Mesenchymal stem cell (in vitro differentiated cells and primary cell): Measurements from ENCODE around the gene IL27RA.

Experiments
- DNase-seq: peaks from one replicate; pipeline ENCODE4 v3.0.0-alpha.2; 2013
- H2AFZ ChIP-seq: one replicate; pipeline ENCODE4 v1.6.1; 2013; ENCODE audit warnings: low read depth, mild to moderate bottlenecking, control low read depth, inconsistent platforms, low read length, moderate library complexity
- H2AK5ac ChIP-seq: 2 replicates; pipeline ENCODE4 v1.6.1; 2013; ENCODE audit warnings: low read length, moderate library complexity, mild to moderate bottlenecking, inconsistent platforms; ENCODE audit not compliant: severe bottlenecking
- H2BK120ac ChIP-seq: one replicate; pipeline ENCODE4 v1.6.1; 2013; ENCODE audit warnings: low read depth, mild to moderate bottlenecking, inconsistent platforms, low read length, moderate library complexity
- H2BK12ac ChIP-seq, 2 experiments: one replicate each; pipeline ENCODE4 v1.6.1; 2013; ENCODE audit warnings: inconsistent platforms in 2 of 2, low read length in 2 of 2, mild to moderate bottlenecking in 2 of 2, moderate library complexity in 2 of 2, control low read depth in 1 of 2
- H2BK15ac ChIP-seq: one replicate; pipeline ENCODE4 v1.6.1; 2013; ENCODE audit warnings: mild to moderate bottlenecking, low read depth, inconsistent platforms; ENCODE audit not compliant: poor library complexity, severe bottlenecking
- H2BK5ac ChIP-seq: 2 replicates; pipeline ENCODE4 v1.6.1; 2013; ENCODE audit warnings: low read depth, mild to moderate bottlenecking, low read length, control low read depth, inconsistent platforms; ENCODE audit not compliant: poor library complexity, severe bottlenecking
- H3K14ac ChIP-seq, 2 experiments: one replicate each; pipeline ENCODE4 v1.6.1; 2013; ENCODE audit warnings: inconsistent platforms in 2 of 2, low read length in 2 of 2, control low read depth in 1 of 2, mild to moderate bottlenecking in 1 of 2, moderate library complexity in 1 of 2
- H3K18ac ChIP-seq, 2 experiments: one replicate each; pipeline ENCODE4 v1.6.1; 2013; ENCODE audit warnings: inconsistent platforms in 2 of 2, low read length in 2 of 2, control low read depth in 1 of 2, low read depth in 1 of 2, mild to moderate bottlenecking in 1 of 2
- H3K23ac ChIP-seq, 2 experiments: one replicate each; pipeline ENCODE4 v1.6.1; 2013; ENCODE audit warnings: inconsistent platforms in 2 of 2, low read length in 2 of 2, mild to moderate bottlenecking in 2 of 2, moderate library complexity in 2 of 2, control low read depth in 1 of 2
- H3K27ac ChIP-seq: 2 replicates; pipeline ENCODE4 v1.5.1; 2013; ENCODE audit warnings: mild to moderate bottlenecking, moderate library complexity, low read length, control low read depth, inconsistent platforms; ENCODE audit not compliant: poor library complexity, severe bottlenecking
- H3K27me3 ChIP-seq, 2 experiments: 2 replicates each; pipeline versions ENCODE4 v1.6.1 to v1.7.0; 2013; ENCODE audit warnings: low read length in 2 of 2, mild to moderate bottlenecking in 2 of 2, moderate library complexity in 2 of 2, control low read depth in 1 of 2, inconsistent platforms in 1 of 2; ENCODE audit not compliant: control insufficient read depth in 1 of 2, insufficient read depth in 1 of 2
- H3K36me3 ChIP-seq, 2 experiments: 2 replicates each; pipeline versions ENCODE4 v1.6.1 to v1.7.0; 2013; ENCODE audit warnings: low read length in 2 of 2, control low read depth in 1 of 2, inconsistent platforms in 1 of 2, low read depth in 1 of 2, mild to moderate bottlenecking in 1 of 2; ENCODE audit not compliant: insufficient read depth in 2 of 2, control insufficient read depth in 1 of 2
- H3K4ac ChIP-seq, 2 experiments: one replicate each; pipeline ENCODE4 v1.6.1; 2013; ENCODE audit warnings: inconsistent platforms in 2 of 2, low read length in 2 of 2, mild to moderate bottlenecking in 2 of 2, moderate library complexity in 2 of 2, control low read depth in 1 of 2, low read depth in 1 of 2
- H3K4me1 ChIP-seq: 2 replicates; pipeline ENCODE4 v1.6.1; 2013; ENCODE audit warnings: low read depth, low read length, control low read depth; ENCODE audit not compliant: control insufficient read depth, insufficient read depth
- H3K4me2 ChIP-seq: 2 replicates; pipeline ENCODE4 v1.6.1; 2013; ENCODE audit warnings: low read length, mild to moderate bottlenecking, inconsistent platforms; ENCODE audit not compliant: poor library complexity, severe bottlenecking
- H3K4me3 ChIP-seq, 2 experiments: 2 replicates each; pipeline versions ENCODE4 v1.5.1 to v1.7.0; 2013; ENCODE audit warnings: low read length in 2 of 2, mild to moderate bottlenecking in 2 of 2, control low read depth in 1 of 2, low read depth in 1 of 2; ENCODE audit not compliant: insufficient read depth in 1 of 2
- H3K79me1 ChIP-seq: replicated peaks from 2 replicates; pipeline ENCODE4 v1.6.1; 2013; ENCODE audit warnings: mild to moderate bottlenecking, control low read depth, low read length, inconsistent platforms; ENCODE audit not compliant: poor library complexity, severe bottlenecking
- H3K9ac ChIP-seq: 2 replicates; pipeline ENCODE4 v1.7.0; 2013; ENCODE audit warnings: mild to moderate bottlenecking, low read length, moderate library complexity
- H3K9me3 ChIP-seq: 2 replicates; pipeline ENCODE4 v1.7.0; 2013; ENCODE audit warnings: mild to moderate bottlenecking, low read length; ENCODE audit not compliant: control insufficient read depth
- H4K8ac ChIP-seq: one replicate; pipeline ENCODE4 v1.6.1; 2013; ENCODE audit warnings: inconsistent platforms, mild to moderate bottlenecking, low read length, moderate library complexity
- H4K91ac ChIP-seq: one replicate; pipeline ENCODE4 v1.6.1; 2013; ENCODE audit warnings: mild to moderate bottlenecking, low read length, inconsistent platforms
- WGBS: methylation state at CpG from one replicate; pipeline ENCODE4 v1.1.7; 2013; ENCODE audit warnings: mixed read lengths; 5-methylcytosine and 5-hydroxymethylcytosine counted together

IL27RA gene

GRCh38 chr19:14073261-14073924 is 41.8 kb downstream of the IL27RA start:
- H4K8ac ChIP-seq, result peak overlapping the region; percentile 72
- H4K91ac ChIP-seq, result peak overlapping the region; percentile 40

GRCh38 chr19:14073925-14074838 is 42.6 kb downstream of the IL27RA start:
- peak overlapping the region; percentile 47 for H2AFZ ChIP-seq
- H2BK5ac ChIP-seq, result no peak overlapping the region
- peaks cover 0 to 3% of the 10 kb centered on the region in 2 experiments for H3K27me3 ChIP-seq
- H3K36me3 ChIP-seq, result no peaks in the 10 kb centered on the region
- DNase-seq, result peak; percentile 63
- H3K79me1 ChIP-seq, result peaks cover 3% of the 10 kb centered on the region
- peak overlapping the region; percentile 69 to 93 for H3K4me3 ChIP-seq
- H3K23ac ChIP-seq, result peak overlapping the region in 1 of 2 experiments; percentile 40
- no peak overlapping the region for H2AK5ac ChIP-seq
- H3K18ac ChIP-seq, result peak overlapping the region in 1 of 2 experiments; percentile 4
- no peak overlapping the region for H3K27ac ChIP-seq
- H2BK120ac ChIP-seq, result no peak overlapping the region
- peaks cover 29% of the 10 kb centered on the region for H3K4me1 ChIP-seq
- H3K9me3 ChIP-seq, result no peaks in the 10 kb centered on the region
- H3K4ac ChIP-seq, result peak overlapping the region in 1 of 2 experiments; percentile 11
- no peak overlapping the region for H4K91ac ChIP-seq
- H2BK12ac ChIP-seq, result peak overlapping the region in 1 of 2 experiments; percentile 38
- H2BK15ac ChIP-seq, result peak overlapping the region; percentile 18
- peak overlapping the region; percentile 90 for H3K9ac ChIP-seq
- peak overlapping the region; percentile 95 for H3K4me2 ChIP-seq
- 14% methylated on average over 42 of the region's 44 CpGs for WGBS
- H4K8ac ChIP-seq, result peak overlapping the region; percentile 35
- H3K14ac ChIP-seq, result peak overlapping the region in 1 of 2 experiments; percentile 23

More at GRCh38 chr19:14073261-14073924, 41.8 kb downstream of the IL27RA start:
- peak overlapping the region; percentile 95 for H3K4me2 ChIP-seq
- H2AFZ ChIP-seq, result peak overlapping the region; percentile 47
- H2BK5ac ChIP-seq, result no peak overlapping the region
- H2BK120ac ChIP-seq, result no peak overlapping the region
- H2AK5ac ChIP-seq, result no peak overlapping the region
- no peak overlapping the region for H3K27ac ChIP-seq
- H3K36me3 ChIP-seq, result no peaks in the 10 kb centered on the region
- WGBS, result under 1% methylated on average over 48 of the region's 106 CpGs
- no peak overlapping the region for H2BK12ac ChIP-seq
- H3K9me3 ChIP-seq, result no peaks in the 10 kb centered on the region
- H3K18ac ChIP-seq, result peak overlapping the region in 1 of 2 experiments; percentile 61
- H3K27me3 ChIP-seq, result peaks cover 0 to 3% of the 10 kb centered on the region in 2 experiments
- peak overlapping the region; percentile 90 for H3K9ac ChIP-seq
- DNase-seq, result peak; percentile 75
- no peak overlapping the region for H2BK15ac ChIP-seq
- H3K23ac ChIP-seq, result no peak overlapping the region
- H3K14ac ChIP-seq, result peak overlapping the region in 1 of 2 experiments; percentile 23
- no peak overlapping the region for H3K4ac ChIP-seq
- peak overlapping the region; percentile 69 to 93 for H3K4me3 ChIP-seq
- H3K79me1 ChIP-seq, result peaks cover 3% of the 10 kb centered on the region
- peaks cover 29% of the 10 kb centered on the region for H3K4me1 ChIP-seq

GRCh38 chr19:14078411-14078810 is 46.8 kb downstream of the IL27RA start:
- peaks cover 17% of the 10 kb centered on the region for H3K4me1 ChIP-seq

More at GRCh38 chr19:14078411-14078810, 46.8 kb downstream of the IL27RA start:
- Histone ChIP-seq H2BK120ac (no peak overlapping the region), H3K4ac (no peak overlapping the region), H2BK5ac (no peak overlapping the region), H3K4me3 (no peak overlapping the region), H2AFZ (no peak overlapping the region), H2BK15ac (no peak overlapping the region), H3K23ac (no peak overlapping the region), H3K27ac (no peak overlapping the region), H3K79me1 (peaks cover 11% of the 10 kb centered on the region), H3K9ac (peak overlapping the region; percentile 81), H3K9me3 (no peaks in the 10 kb centered on the region), H3K27me3 (no peaks in the 10 kb centered on the region), H3K36me3 (peaks cover 0 to 3% of the 10 kb centered on the region in 2 experiments), H2BK12ac (no peak overlapping the region), H4K91ac (no peak overlapping the region), H4K8ac (no peak overlapping the region), H2AK5ac (no peak overlapping the region), H3K4me2 (no peak overlapping the region), H3K18ac (no peak overlapping the region), H3K14ac (no peak overlapping the region)
- WGBS, result 67% methylated on average over 1 of the region's 2 CpGs
- no peak for DNase-seq
